Measurements from ENCODE around the gene TET2. TPM values are rescaled to one million over a fixed set of nuclear protein-coding genes. Genes with fewer than 3 reads are reported as not detected.

TET2 gene

GRCh38 chr4:105329081-105329480 lies 182.4 kb downstream of the TET2 start:
- no CpG with 5 or more reads among the region's 1 CpG for WGBS, 2 donors (ENCODE audit: extremely low coverage in 2 of 2, insufficient read length in 2 of 2, insufficient replicate concordance in 1 of 2)
- Histone ChIP-seq H3K27ac (replicated peaks; ENCODE audit: low read length) (no peak overlapping the region), H4K8ac (ENCODE audit: low read depth, low read length) (no peak overlapping the region), H3K27me3 (ENCODE audit: control insufficient read depth in 3 of 3, insufficient read depth in 3 of 3, low read depth in 1 of 3, low read length in 3 of 3) (no peaks in the 10 kb centered on the region), H3K4me1 (ENCODE audit: control insufficient read depth in 2 of 2, insufficient read depth in 1 of 2, low read depth in 1 of 2, low read length in 2 of 2) (peaks cover 1 to 2% of the 10 kb centered on the region in 2 donors), H3K4me2 (ENCODE audit: insufficient read depth, low read length, poor library complexity, severe bottlenecking) (no peak overlapping the region), H3K4me3 (ENCODE audit: low read length in 2 of 2) (no peak overlapping the region), H3K18ac (ENCODE audit: low read length) (no peak overlapping the region), H2BK15ac (ENCODE audit: low read length) (no peak overlapping the region), H3K4ac (ENCODE audit: low read length) (no peak overlapping the region), H3K23ac (ENCODE audit: low read depth, low read length, poor library complexity) (no peak overlapping the region), H2AFZ (ENCODE audit: low read length) (no peak overlapping the region), H3K9ac (ENCODE audit: low read depth, low read length, poor library complexity) (no peak overlapping the region), H2BK120ac (ENCODE audit: low read depth, low read length) (no peak overlapping the region), H3K79me1 (ENCODE audit: low read depth, low read length) (no peaks in the 10 kb centered on the region), H4K91ac (ENCODE audit: low read depth, low read length, poor library complexity) (no peak overlapping the region), H3K36me3 (replicated peaks in 1 of 2; ENCODE audit: control insufficient read depth in 2 of 2, insufficient read depth in 2 of 2, low read length in 2 of 2) (no peaks in the 10 kb centered on the region), H2BK12ac (ENCODE audit: low read length) (no peak overlapping the region), H3K9me3 (replicated peaks in 1 of 2; ENCODE audit: control insufficient read depth in 2 of 2, insufficient read depth in 1 of 2, low read depth in 1 of 2, low read length in 2 of 2) (no peaks in the 10 kb centered on the region), H2BK5ac (ENCODE audit: low read length) (no peak overlapping the region), H2AK5ac (ENCODE audit: low read depth, low read length) (no peak overlapping the region), H3K14ac (ENCODE audit: low read length) (no peak overlapping the region)
- no peak for DNase-seq (ENCODE audit: low spot score)

Small RNAs within 50 kb of the gene (small RNA-seq; reads per million reads assigned to genes)
- gene RF00322 (ENCODE audit: insufficient read depth) (not detected), gene RN7SL89P (ENCODE audit: insufficient read depth) (not detected)

All from neuronal stem cell (in vitro differentiated cells).